Activated CD8-positive, alpha-beta memory T cell treated with anti-CD3 and anti-CD28 coated beads for 4 hours (primary cell): ENCODE data around the gene AFAP1.

Experiments
- DNase-seq, 2 donors: peaks; one replicate each; pipeline ENCODE4 v3.0.0-alpha.2; 2020; ENCODE audit warnings: low read depth in 2 of 2

Gene AFAP1

GRCh38 chr4:7755561-7755960 lies 184.1 kb downstream of the AFAP1 start:
- DNase-seq = no peak

GRCh38 chr4:7754565-7755262 lies 184.9 kb downstream of the AFAP1 start:
- no peak for DNase-seq

- no peak for DNase-seq
Measured at GRCh38 chr4:7753931-7754465, 185.7 kb downstream of the AFAP1 start.

GRCh38 chr4:7753271-7753670 lies 186.4 kb downstream of the AFAP1 start:
- no peak for DNase-seq

- DNase-seq = no peak
Measured at GRCh38 chr4:7752649-7753048, 187.0 kb downstream of the AFAP1 start.

GRCh38 chr4:7750972-7751371 lies 188.7 kb downstream of the AFAP1 start:
- DNase-seq = no peak

- DNase-seq = no peak
Measured at GRCh38 chr4:7750523-7750922, 189.1 kb downstream of the AFAP1 start.

GRCh38 chr4:7747566-7747965 lies 192.1 kb downstream of the AFAP1 start:
- DNase-seq = no peak

- DNase-seq = no peak
Measured at GRCh38 chr4:7747062-7747385, 192.6 kb downstream of the AFAP1 start.

- DNase-seq = no peak
Measured at GRCh38 chr4:7746351-7747061, 193.2 kb downstream of the AFAP1 start.

- no peak for DNase-seq
Measured at GRCh38 chr4:7745301-7745885, 194.3 kb downstream of the AFAP1 start.

GRCh38 chr4:7744142-7744804 lies 195.4 kb downstream of the AFAP1 start:
- DNase-seq = no peak

GRCh38 chr4:7742807-7743280 lies 196.8 kb downstream of the AFAP1 start:
- DNase-seq = no peak

- no peak for DNase-seq
Measured at GRCh38 chr4:7741946-7742806, 197.5 kb downstream of the AFAP1 start.

- no peak for DNase-seq
Measured at GRCh38 chr4:7740866-7741525, 198.7 kb downstream of the AFAP1 start.

- no peak for DNase-seq
Measured at GRCh38 chr4:7739918-7740865, 199.5 kb downstream of the AFAP1 start.

- no peak for DNase-seq
Measured at GRCh38 chr4:7739077-7739917, 200.4 kb downstream of the AFAP1 start.

- DNase-seq = no peak
Measured at GRCh38 chr4:7738458-7739076, 201.1 kb downstream of the AFAP1 start.
